GM19240 (cell line): ENCODE results near the gene MKNK2.
"Not testable (repeated sequence)": the region's sequence is repeated elsewhere in the genome, so short reads cannot be mapped to it uniquely, and the experiment has no call there.

ENCODE experiments used
- DNase-seq: peaks from one replicate; pipeline ENCODE4 v3.0.0; 2011; ENCODE audit warnings: low spot score; ENCODE audit not compliant: insufficient read length

Gene MKNK2

GRCh38 chr19:1997353-1998233 lies 53.5 kb downstream of the MKNK2 start:
- DNase-seq, result no peak

GRCh38 chr19:1992759-1993260 lies 58.2 kb downstream of the MKNK2 start:
- DNase-seq, result no peak

GRCh38 chr19:1991018-1991913 lies 59.8 kb downstream of the MKNK2 start:
- no peak for DNase-seq

- no peak for DNase-seq
Measured at GRCh38 chr19:1990230-1991017, 60.6 kb downstream of the MKNK2 start.

- DNase-seq, result no peak
Measured at GRCh38 chr19:1989513-1990229, 61.4 kb downstream of the MKNK2 start.

GRCh38 chr19:1988464-1988863 lies 62.6 kb downstream of the MKNK2 start:
- not testable (repeated sequence) for DNase-seq
